Measurements from ENCODE around the gene TNFRSF14. TPM values are rescaled to one million over a fixed set of nuclear protein-coding genes. Genes with fewer than 3 reads are reported as not detected.

TNFRSF14 gene
- 8.8 and 9.9 TPM in 2 replicates for total RNA-seq (2014; rRNA removed; shearing (Covaris generic))

GRCh38 chr1:2556277-2556677, at the start of gene TNFRSF14:
Gene TNFRSF14 (plus strand): TSS chr1:2556371. CDS start chr1:2556665, 294 bp downstream.

GRCh38 chr1:2525920-2526823, 30.0 kb upstream of the TNFRSF14 start, which contains the start of gene PANK4:
Gene PANK4 (minus strand): TSS chr1:2526596. CDS start chr1:2526587, 9 bp downstream.

GRCh38 chr1:2529784-2530512, 26.2 kb upstream of the TNFRSF14 start, which contains the start of gene HES5:
Gene HES5 (minus strand): TSS chr1:2530263. CDS start chr1:2530164, 99 bp downstream.

GRCh38 chr1:2586154-2587070, 30.2 kb downstream of the TNFRSF14 start, which contains the start of gene PRXL2B:
Gene PRXL2B (plus strand): TSS chr1:2586777. CDS start chr1:2586886, 109 bp downstream.

Other genes starting within 250 kb of the TNFRSF14 start
- 34.2 and 34.3 TPM in 2 replicates for gene MORN1, start 164.8 kb upstream of the TNFRSF14 start, total RNA-seq (2014; rRNA removed; shearing (Covaris generic))
- gene RER1, start 164.5 kb upstream of the TNFRSF14 start, total RNA-seq (2014; rRNA removed; shearing (Covaris generic)) = 87.6 and 97.9 TPM in 2 replicates
- gene PEX10, start 143.8 kb upstream of the TNFRSF14 start, total RNA-seq (2014; rRNA removed; shearing (Covaris generic)) = 44.3 and 47.3 TPM in 2 replicates
- not detected in 2 replicates for gene PLCH2, start 80.1 kb upstream of the TNFRSF14 start, total RNA-seq (2014; rRNA removed; shearing (Covaris generic))
- 29.5 and 31.4 TPM in 2 replicates for gene PANK4, start 29.8 kb upstream of the TNFRSF14 start, total RNA-seq (2014; rRNA removed; shearing (Covaris generic))
- not detected in 2 replicates for gene HES5, start 26.1 kb upstream of the TNFRSF14 start, total RNA-seq (2014; rRNA removed; shearing (Covaris generic))
- 12.0 and 18.4 TPM in 2 replicates for gene PRXL2B, start 30.4 kb downstream of the TNFRSF14 start, total RNA-seq (2014; rRNA removed; shearing (Covaris generic))
- not detected in 2 replicates for gene MMEL1, start 76.6 kb downstream of the TNFRSF14 start, total RNA-seq (2014; rRNA removed; shearing (Covaris generic))
- 0.05 and 0.38 TPM in 2 replicates for gene TTC34, start 245.3 kb downstream of the TNFRSF14 start, total RNA-seq (2014; rRNA removed; shearing (Covaris generic))

All from A375 (cell line).